GM10847 (cell line): ENCODE results near the gene BCAS3.

Experiments used
- POLR2A ChIP-seq: IDR thresholded peaks from 2 replicates; pipeline ENCODE4 v1.6.1; 2011; ENCODE audit not compliant: insufficient read length; ENCODE audit errors: extremely low read depth

The BCAS3 gene

DNA sequence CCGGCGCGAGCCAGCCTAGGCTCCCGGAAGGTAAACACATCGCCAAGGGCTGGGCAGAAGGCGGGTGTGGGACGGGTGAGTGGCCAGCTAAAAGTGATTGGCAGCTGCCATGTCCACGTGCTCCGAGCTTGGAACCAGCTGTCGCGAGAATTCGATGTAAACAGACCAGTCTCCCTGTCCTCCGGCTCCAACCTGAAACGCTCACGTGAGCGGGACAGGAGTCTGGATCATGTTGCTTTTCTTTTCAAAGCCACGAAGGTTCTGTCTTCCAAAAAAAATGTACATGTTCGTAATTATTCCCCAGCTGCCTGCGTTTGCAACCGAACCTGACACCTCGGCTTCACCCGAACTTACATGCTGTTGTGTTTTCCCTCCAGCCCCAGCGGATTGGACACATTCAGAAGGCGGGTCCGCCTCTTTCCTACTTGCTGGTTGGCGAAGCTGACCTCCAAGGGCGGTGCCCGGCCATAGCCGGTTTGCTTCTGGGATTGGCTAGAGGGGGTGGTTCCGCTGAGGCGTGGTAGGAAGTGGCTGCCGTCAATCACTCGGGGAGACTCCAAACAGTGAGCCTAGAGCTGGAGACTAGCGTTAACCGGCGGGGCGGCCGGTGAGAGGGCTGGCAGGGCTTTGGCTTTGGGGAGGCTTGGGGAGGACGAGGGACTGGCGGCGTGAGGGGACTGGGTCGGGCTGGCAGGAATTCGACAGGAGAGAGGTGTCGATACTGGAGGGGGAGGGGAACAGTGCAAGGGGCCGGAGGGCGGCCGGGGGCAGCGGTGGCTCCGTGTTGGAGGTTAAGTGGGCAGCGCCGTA, at the start of gene BCAS3:
TSS of gene BCAS3 (plus strand) at position 544 of the 810 bp plus-strand sequence.
- peak; percentile 90 for TF ChIP-seq POLR2A

DNA sequence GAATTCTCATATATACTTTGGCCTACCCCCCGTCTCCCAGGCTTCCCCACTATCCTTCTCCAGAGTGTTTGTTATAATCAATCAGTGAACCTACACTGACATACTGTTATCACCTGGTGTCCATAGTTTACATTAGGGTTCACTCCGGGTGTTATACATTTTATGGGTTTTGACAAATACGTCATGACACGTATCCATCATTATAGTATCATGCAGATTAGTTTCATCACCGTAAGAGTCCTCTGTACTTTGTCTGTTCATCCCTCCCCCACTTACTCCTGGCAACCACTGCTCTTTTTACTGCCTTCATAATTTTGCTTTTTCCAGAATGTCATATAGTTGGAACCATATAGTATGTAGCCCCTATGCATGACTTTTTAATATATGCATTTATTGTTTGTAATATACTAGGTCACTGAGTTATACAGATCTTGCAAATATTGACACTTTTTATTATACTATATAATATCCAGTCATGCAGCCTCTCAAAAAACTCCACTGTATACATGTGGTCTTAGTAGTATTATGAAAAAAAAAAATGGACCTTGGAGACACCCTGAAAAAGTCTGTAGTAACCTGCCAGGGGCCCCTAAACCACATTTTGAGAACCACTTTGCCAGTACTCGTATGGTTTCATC, 49.3 kb upstream of the BCAS3 start:
- no peak for TF ChIP-seq POLR2A

DNA sequence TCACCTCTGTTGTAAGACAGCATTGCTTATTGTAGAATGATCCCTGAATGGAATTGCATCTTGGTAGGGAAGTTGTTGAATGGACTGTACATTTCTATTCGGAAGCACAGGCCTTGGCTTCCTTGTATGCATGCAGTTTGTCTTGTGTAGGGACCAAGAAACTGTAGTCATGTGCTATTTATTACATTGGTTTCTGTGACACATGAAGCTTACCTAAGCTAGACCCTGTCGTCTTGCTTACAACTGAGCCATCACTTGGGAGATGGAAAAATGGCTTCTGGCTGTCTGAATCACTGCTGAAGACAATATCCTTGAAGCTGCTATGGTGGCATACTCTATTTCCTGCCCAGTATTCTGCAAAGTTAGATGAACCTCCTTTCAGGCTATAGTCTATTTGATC, 48.5 kb upstream of the BCAS3 start:
- no peak for TF ChIP-seq POLR2A

DNA sequence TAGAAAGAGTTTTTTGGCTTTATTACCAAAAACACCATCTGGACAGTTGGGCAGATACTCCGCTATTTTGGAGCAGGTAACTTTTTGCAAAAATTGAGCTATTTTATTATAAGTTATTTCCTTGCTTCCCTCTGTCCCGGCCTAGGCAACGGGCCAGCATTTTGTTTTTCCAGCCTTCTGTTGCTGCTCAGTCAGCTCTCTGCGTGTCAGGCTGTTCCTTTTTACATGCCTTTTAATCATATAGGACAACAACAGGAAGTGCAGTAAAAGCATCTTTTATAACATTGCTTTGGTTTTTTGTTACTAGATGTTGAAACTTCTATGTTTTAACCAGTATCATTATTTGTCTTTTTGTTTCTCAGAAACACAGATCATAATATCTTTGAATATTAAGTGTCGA, 47.3 kb upstream of the BCAS3 start:
- no peak for TF ChIP-seq POLR2A

GRCh38 chr17:60631119-60631518, 46.5 kb upstream of the BCAS3 start:
- TF ChIP-seq POLR2A = no peak

DNA sequence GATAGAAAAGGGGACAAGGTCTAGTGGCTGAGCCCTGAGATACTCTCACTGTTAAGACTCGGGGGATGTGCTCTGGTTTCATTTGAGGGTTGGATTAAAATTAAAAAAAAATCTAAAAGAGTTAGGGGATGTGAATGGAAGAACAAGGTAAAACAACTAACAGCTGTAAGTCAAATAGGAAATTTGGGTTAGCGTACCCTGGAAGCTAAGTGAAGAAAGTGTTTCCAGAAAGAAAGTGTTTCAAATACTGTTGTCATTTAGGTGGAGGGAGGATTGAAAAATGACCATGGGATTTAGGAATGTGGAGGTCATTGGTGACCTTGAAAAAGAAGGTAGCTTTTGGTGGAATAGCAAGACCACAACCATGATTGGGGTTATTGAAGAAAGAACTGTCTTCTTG, 40.0 kb upstream of the BCAS3 start:
- no peak for TF ChIP-seq POLR2A

GRCh38 chr17:60639019-60639330, 38.7 kb upstream of the BCAS3 start:
- TF ChIP-seq POLR2A = no peak

- TF ChIP-seq POLR2A = no peak
Observed at GRCh38 chr17:60640503-60640902, 37.1 kb upstream of the BCAS3 start.

DNA sequence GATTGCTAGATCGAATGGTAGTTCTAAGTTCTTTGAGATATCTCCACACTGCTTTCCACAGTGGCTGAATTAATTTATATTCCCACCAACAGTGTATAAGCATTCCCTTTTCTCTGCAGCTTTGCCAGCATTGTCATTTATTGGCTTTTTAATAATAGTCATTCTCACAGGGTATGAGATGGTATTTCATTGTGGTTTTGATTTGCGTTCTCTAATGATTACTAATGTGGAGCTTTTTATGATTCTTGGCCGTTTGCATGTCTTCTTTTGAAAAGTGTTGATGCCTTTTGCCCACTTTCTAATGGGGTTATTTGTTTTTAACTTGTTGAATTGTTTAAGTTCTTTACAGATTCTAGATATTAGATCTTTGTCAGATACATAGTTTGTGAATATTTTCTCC, 36.5 kb upstream of the BCAS3 start:
- TF ChIP-seq POLR2A = no peak

DNA sequence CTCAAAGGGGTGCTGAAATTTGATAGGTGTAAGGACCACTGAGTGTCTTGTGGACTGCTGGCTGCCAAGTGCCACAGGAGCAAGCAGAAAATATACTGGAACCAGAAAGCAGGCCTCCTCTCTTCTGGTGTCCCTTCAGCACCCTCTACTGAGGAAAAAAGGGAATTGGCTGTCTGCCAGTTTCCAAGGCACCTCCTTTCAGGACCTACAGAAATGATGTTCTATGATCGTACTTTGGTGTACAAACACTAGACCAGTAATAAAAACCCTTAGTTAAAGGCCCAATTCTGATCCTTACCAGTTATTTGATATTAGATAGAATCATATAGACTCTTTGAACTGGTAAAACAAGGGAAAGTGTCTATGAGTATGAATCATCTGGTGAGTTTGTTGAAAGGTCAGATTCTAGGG, 35.8 kb upstream of the BCAS3 start:
- no peak for TF ChIP-seq POLR2A

DNA sequence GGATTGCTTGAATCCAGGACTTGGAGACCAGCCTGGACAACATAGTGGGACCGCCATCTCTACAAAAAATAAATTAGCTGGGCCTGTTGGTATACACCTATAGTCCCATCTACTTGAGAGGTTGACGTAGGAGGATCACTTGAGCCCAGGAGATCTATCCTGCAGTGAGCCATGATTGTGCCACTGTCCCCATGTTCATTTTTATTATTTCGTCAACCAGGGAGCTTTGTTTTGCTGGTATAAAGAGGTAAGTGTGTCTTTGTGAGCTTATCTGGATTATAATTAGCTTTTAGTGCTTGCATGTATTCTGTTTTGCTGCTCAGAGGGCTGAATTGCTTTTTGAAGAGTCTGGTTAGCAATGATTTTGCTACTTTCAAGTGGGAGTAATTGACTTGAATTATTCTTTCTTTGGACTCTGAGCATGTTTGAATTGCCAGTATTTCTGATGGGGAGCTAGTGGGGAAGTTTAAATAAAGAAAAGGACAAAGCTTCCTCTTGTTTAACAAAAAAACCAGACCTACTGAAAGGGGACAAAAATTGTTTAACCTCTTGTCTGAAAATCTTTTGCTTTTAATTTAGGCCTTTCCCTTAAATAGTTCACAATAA, 31.6 kb upstream of the BCAS3 start:
- TF ChIP-seq POLR2A = no peak

- no peak for TF ChIP-seq POLR2A
Observed at GRCh38 chr17:60646701-60647100, 30.9 kb upstream of the BCAS3 start.

DNA sequence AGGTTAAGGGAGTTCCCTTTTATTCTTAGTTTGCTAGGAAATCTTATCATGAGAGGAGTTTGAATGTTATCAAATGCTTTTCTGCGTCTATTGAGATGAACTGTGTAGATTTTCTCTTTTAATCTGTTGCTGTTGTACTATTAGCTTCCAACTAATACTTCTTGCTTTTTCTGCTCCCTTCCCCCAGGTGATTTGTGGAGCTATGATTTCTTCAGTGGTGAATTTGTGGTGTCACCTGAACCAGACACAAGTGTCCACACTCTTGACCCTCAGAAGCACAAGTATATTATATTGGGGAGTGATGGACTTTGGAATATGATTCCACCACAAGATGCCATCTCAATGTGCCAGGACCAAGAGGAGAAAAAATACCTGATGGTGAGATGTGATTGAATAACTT, 29.9 kb upstream of the BCAS3 start:
- no peak for TF ChIP-seq POLR2A

DNA sequence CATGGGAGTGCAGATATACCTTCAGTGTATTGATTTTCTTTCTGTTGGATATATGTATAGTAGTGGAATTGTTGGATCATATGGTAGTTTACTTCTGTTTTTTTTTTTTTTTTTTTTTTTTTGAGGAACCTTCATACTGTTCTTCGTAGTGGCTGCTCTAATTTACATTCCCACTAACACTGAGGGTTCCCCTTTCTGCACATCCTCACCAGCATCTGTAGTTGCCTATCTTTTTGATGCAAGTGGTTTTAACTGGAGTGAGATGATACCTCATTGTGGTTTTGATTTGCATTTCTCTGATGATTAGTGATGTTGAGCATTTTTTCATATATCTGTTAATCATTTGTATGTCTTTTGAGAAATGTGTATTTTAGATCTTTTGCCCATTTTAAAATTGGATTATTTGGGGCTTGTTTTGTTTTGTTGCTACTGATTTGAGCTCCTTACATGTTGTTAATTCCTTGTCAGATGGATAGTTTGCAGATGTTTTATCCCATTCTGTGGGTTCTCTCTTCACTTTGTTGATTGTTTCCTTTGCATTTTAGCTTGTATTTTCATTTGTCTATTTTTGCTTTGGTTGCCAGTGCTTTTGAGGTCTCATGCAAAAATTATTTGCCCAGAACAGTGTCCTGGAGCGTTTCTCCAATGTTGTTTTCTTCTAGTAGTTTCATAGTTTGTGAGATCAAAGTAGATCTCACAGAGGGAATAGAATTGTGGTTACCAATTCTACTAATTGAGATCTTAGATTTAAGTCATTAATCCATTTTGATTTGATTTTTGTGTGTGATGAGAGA, 25.0 kb upstream of the BCAS3 start:
- no peak for TF ChIP-seq POLR2A

GRCh38 chr17:60653569-60653968, 24.1 kb upstream of the BCAS3 start:
- TF ChIP-seq POLR2A = no peak

DNA sequence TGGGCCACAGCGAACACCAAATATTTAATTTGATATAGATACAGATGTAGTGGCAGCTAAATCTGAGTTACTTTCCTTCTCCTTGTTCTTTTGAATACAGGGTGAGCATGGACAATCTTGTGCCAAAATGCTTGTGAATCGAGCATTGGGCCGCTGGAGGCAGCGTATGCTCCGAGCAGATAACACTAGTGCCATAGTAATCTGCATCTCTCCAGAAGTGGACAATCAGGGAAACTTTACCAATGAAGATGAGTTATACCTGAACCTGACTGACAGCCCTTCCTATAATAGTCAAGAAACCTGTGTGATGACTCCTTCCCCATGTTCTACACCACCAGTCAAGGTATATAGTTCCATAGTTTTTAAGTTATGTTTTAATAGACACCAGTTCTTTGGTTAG, 21.2 kb upstream of the BCAS3 start:
- no peak for TF ChIP-seq POLR2A
